ENCODE data around the gene GTF2IRD1.

DNA sequence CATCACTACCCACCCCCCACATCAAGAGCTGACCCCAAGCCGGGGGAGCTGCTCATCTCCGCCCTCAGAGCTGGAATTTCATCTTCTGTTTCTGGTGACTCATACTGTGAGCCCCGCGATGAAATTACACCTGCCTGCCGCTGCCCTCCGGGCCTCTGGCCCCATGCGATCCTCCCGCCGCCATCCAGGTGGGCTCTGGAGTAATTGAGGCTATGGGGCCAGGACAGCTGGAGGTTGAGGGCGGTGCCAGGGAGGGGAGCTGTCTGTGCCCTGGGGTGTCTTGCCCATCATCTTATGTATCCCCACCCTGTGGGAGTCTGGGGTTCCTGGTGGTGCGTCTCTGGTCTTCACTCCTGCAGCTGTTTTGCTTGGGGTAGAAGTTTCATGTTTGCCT, 9.0 kb downstream of the GTF2IRD1 start:
- no peak for TF ChIP-seq EZH2 (IDR thresholded peaks at IDR 0.05; ENCODE audit: borderline replicate concordance, low read length)
- TF ChIP-seq, protein P1, sequence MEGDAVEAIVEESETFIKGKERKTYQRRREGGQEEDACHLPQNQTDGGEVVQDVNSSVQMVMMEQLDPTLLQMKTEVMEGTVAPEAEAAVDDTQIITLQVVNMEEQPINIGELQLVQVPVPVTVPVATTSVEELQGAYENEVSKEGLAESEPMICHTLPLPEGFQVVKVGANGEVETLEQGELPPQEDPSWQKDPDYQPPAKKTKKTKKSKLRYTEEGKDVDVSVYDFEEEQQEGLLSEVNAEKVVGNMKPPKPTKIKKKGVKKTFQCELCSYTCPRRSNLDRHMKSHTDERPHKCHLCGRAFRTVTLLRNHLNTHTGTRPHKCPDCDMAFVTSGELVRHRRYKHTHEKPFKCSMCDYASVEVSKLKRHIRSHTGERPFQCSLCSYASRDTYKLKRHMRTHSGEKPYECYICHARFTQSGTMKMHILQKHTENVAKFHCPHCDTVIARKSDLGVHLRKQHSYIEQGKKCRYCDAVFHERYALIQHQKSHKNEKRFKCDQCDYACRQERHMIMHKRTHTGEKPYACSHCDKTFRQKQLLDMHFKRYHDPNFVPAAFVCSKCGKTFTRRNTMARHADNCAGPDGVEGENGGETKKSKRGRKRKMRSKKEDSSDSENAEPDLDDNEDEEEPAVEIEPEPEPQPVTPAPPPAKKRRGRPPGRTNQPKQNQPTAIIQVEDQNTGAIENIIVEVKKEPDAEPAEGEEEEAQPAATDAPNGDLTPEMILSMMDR (conservative IDR thresholded peaks at IDR 0.05 in 1 of 2, IDR thresholded peaks at IDR 0.05 in 1 of 2; ENCODE audit: extremely low read depth in 1 of 2, insufficient read depth in 1 of 2, low read depth in 1 of 2, low read length in 2 of 2), result no peak

Measured in mammary epithelial cell (primary cell).